ENCODE data around the gene MTMR11.

DNA sequence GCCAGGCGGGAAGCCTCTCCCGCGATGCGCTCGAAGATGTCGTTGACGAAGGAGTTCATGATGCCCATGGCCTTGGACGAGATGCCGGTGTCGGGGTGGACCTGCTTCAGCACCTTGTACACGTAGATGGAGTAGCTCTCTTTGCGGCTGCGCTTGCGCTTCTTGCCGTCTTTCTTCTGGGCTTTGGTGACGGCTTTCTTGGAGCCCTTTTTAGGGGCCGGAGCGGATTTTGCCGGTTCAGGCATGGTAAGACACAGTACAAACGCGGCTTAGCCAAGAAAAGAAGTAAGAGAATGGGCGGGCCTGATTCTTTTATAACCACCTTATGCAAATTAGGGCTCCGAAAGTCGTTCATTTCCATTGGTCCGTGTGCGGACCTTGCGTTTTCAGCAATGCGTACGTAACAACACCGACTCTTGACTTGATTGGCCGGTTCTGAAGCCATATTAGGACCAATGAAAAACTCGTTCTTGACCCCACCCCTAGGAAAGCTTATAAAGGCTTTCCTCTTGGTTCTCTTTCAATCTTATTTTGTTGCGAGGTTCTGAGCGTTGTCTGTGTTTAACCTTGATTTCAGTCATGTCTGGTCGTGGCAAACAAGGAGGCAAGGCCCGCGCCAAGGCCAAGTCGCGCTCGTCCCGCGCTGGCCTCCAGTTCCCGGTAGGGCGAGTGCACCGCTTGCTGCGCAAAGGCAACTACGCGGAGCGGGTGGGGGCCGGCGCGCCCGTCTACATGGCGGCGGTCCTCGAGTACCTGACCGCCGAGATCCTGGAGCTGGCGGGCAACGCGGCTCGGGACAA lies 50.1 kb downstream of the MTMR11 start:
- TF ChIP-seq, protein P1, sequence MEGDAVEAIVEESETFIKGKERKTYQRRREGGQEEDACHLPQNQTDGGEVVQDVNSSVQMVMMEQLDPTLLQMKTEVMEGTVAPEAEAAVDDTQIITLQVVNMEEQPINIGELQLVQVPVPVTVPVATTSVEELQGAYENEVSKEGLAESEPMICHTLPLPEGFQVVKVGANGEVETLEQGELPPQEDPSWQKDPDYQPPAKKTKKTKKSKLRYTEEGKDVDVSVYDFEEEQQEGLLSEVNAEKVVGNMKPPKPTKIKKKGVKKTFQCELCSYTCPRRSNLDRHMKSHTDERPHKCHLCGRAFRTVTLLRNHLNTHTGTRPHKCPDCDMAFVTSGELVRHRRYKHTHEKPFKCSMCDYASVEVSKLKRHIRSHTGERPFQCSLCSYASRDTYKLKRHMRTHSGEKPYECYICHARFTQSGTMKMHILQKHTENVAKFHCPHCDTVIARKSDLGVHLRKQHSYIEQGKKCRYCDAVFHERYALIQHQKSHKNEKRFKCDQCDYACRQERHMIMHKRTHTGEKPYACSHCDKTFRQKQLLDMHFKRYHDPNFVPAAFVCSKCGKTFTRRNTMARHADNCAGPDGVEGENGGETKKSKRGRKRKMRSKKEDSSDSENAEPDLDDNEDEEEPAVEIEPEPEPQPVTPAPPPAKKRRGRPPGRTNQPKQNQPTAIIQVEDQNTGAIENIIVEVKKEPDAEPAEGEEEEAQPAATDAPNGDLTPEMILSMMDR (IDR thresholded peaks at IDR 0.05) = no peak
- peak; percentile 99 for TF ChIP-seq POLR2A (IDR thresholded peaks at IDR 0.05)
